ENCODE data around the gene OR4M1.
"Not testable (repeated sequence)": the region's sequence is repeated elsewhere in the genome, so short reads cannot be mapped to it uniquely, and the experiment has no call there.

The OR4M1 gene, protein sequence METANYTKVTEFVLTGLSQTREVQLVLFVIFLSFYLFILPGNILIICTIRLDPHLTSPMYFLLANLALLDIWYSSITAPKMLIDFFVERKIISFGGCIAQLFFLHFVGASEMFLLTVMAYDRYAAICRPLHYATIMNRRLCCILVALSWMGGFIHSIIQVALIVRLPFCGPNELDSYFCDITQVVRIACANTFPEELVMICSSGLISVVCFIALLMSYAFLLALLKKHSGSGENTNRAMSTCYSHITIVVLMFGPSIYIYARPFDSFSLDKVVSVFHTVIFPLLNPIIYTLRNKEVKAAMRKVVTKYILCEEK

DNA sequence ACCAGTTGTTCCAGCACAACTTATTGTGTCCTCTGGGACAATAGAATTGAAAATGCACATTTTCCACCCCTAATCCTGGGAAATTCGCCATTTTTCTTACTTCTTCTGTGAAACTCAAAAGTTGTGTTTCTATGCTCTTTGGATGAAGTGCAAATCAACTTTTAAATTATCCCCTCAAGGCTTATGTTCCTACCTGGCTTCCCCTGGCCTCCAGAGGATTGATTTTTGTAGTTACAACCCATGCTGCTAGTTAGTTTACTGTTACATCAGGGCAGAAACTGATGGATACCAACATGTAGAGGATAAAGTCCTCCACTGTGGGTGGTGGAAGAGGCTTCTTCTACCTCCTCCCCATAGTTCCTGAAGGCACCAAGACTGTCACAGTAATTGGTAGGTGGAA lies at the start of gene OR4M1:
TSS of gene OR4M1 (plus strand) at position 301 of the 400 bp plus-strand sequence. CDS start 6,819 bp downstream, outside the sequence.
- not testable (repeated sequence) for H3K36me3 Mint-ChIP-seq; H3K4me3 Mint-ChIP-seq; H3K4me1 Mint-ChIP-seq (ENCODE audit: low read depth); H3K27me3 Mint-ChIP-seq; H3K9me3 Mint-ChIP-seq (ENCODE audit: low read depth); H3K27ac Mint-ChIP-seq

- H3K27ac Mint-ChIP-seq: no peak overlapping the region
- no peaks in the 10 kb centered on the region for H3K36me3 Mint-ChIP-seq
These were observed 43.9 kb upstream of the OR4M1 start for GRCh38 chr14:19729359-19729758.

DNA sequence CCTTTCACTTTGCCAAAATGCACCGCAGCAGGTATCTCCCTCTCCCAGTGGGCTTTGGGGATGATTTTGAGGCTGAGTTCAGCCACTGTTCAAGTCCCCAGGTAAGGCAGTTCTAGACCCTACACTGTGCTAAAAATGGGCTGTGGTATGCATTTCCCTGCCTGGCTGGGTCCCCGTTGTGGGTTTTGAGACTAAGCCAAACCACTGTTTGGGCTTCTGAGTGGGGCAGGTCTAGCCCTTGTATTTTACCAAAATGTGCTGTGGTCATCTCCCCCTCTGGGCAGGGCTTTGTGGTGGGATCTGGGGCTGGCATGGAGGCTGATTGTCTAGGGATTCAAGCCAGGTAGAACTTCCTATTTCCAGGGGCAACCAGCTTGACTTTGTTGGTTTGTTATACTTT lies 43.5 kb upstream of the OR4M1 start:
- Mint-ChIP-seq H3K36me3 (no peaks in the 10 kb centered on the region), H3K4me3 (no peak overlapping the region), H3K27me3 (peaks cover 3% of the 10 kb centered on the region), H3K9me3 (ENCODE audit: low read depth) (peaks cover 15% of the 10 kb centered on the region), H3K4me1 (ENCODE audit: low read depth) (no peaks in the 10 kb centered on the region), H3K27ac (no peak overlapping the region)

More at GRCh38 chr14:19729359-19729758, 43.9 kb upstream of the OR4M1 start:
- Mint-ChIP-seq H3K9me3 (ENCODE audit: low read depth) (peaks cover 15% of the 10 kb centered on the region), H3K4me3 (no peak overlapping the region), H3K27me3 (peaks cover 3% of the 10 kb centered on the region), H3K4me1 (ENCODE audit: low read depth) (no peaks in the 10 kb centered on the region)

- peaks cover 15% of the 10 kb centered on the region for H3K9me3 Mint-ChIP-seq (ENCODE audit: low read depth)
- H3K4me1 Mint-ChIP-seq (ENCODE audit: low read depth); H3K27me3 Mint-ChIP-seq; H3K27ac Mint-ChIP-seq; H3K36me3 Mint-ChIP-seq; H3K4me3 Mint-ChIP-seq: not testable (repeated sequence)
These were observed 39.4 kb upstream of the OR4M1 start for GRCh38 chr14:19733893-19734292.

- no peak within 1 kb of the TSS for H3K4me3 Mint-ChIP-seq
These were observed 30.0 kb upstream of the OR4M1 start, which contains the start of gene OR4Q3 for GRCh38 chr14:19743256-19743655. Gene OR4Q3 (plus strand): TSS chr14:19743571.

GRCh38 chr14:19752316-19752715 lies 21.0 kb upstream of the OR4M1 start:
- H3K36me3 Mint-ChIP-seq: not testable (repeated sequence)

More at GRCh38 chr14:19743256-19743655, 30.0 kb upstream of the OR4M1 start, which contains the start of gene OR4Q3:
- no peaks in the 10 kb centered on the region for H3K4me1 Mint-ChIP-seq (ENCODE audit: low read depth)
- peaks cover 2% of the 10 kb centered on the region for H3K36me3 Mint-ChIP-seq
- no peak within 1 kb of the TSS for H3K27ac Mint-ChIP-seq
- H3K9me3 Mint-ChIP-seq (ENCODE audit: low read depth): peaks cover 16% of the 10 kb centered on the region
- H3K27me3 Mint-ChIP-seq: peaks cover 9% of the 10 kb centered on the region

DNA sequence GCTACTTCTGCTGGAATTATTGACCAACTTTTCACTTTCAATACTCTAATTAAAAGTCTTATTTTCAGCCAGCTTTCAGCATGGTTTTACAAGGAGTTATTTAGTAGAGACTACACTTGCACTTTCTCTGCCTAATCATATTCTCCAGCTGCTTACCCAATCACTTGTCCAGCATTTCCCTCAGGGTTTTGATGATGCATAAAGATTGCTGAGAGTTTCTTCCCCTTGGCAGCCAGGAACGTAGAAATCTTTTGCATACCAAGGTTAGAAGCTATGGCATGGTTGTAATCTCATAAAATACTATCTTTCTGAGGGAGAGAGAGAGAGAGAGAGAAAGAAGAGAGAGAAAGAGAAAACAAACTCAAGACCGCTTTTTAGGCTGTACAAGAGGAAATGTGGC lies 19.1 kb upstream of the OR4M1 start:
- Mint-ChIP-seq H3K27ac (no peak overlapping the region), H3K4me1 (ENCODE audit: low read depth) (no peaks in the 10 kb centered on the region), H3K9me3 (ENCODE audit: low read depth) (peaks cover 5% of the 10 kb centered on the region), H3K4me3 (no peak overlapping the region), H3K36me3 (no peaks in the 10 kb centered on the region), H3K27me3 (no peaks in the 10 kb centered on the region)

More at GRCh38 chr14:19752316-19752715, 21.0 kb upstream of the OR4M1 start:
- H3K27me3 Mint-ChIP-seq; H3K4me3 Mint-ChIP-seq; H3K27ac Mint-ChIP-seq; H3K4me1 Mint-ChIP-seq (ENCODE audit: low read depth); H3K9me3 Mint-ChIP-seq (ENCODE audit: low read depth): not testable (repeated sequence)

DNA sequence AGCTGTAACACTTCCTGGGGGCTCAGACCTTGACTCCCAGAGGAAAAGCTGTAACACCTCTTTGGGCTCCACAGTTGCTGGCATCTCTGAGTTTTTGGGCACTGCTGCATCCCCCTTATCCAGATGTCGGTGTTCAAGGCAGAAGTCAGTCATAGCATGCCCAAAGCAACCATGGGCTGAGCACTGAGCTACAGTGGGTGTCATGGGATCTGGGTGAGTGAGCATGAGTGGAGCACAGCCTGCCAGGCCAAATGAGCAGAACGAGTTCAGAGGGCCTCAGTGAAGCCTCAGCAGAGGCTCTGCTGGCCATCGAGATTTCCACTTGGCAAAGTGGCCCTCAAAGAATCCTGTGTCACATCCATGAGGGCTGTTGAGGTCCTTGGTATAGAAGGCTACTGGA lies 1.8 kb upstream of the OR4M1 start:
- H3K4me1 Mint-ChIP-seq (ENCODE audit: low read depth); H3K27me3 Mint-ChIP-seq; H3K36me3 Mint-ChIP-seq; H3K4me3 Mint-ChIP-seq; H3K27ac Mint-ChIP-seq: not testable (repeated sequence)
- peaks cover 11% of the 10 kb centered on the region for H3K9me3 Mint-ChIP-seq (ENCODE audit: low read depth)

DNA sequence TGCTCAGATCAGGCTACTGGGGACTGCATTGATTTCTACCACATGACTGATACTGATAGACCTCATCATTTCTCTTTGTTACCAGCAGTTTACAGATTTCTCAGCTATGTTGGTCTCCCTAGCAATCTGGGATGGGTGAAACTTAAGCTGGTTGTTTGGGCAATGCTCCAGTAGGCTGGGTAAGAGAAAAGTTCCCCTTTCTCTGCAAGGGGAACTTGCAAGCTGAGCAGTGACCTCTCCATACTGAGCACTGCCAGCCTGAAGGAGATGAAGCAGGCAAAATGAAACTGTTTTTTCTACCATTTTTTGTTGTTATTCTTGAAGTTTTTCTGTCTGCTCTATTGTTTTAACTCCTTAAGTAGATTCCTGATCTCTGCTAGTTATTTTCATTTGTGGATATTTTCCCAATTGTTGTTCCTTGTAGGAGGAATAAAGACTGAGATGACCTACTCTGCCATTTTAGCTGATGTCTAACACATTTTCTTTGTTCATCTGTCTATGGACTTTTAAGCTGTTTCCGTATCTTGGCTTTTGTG lies 1.3 kb upstream of the OR4M1 start:
- H3K27me3 Mint-ChIP-seq: no peaks in the 10 kb centered on the region

GRCh38 chr14:19772454-19772853 lies 850 bp upstream of the OR4M1 start:
- not testable (repeated sequence) for H3K4me3 Mint-ChIP-seq; H3K27ac Mint-ChIP-seq; H3K27me3 Mint-ChIP-seq; H3K36me3 Mint-ChIP-seq; H3K4me1 Mint-ChIP-seq (ENCODE audit: low read depth); H3K9me3 Mint-ChIP-seq (ENCODE audit: low read depth)

More for the DNA sequence above, 1.3 kb upstream of the OR4M1 start:
- no peaks in the 10 kb centered on the region for H3K4me1 Mint-ChIP-seq (ENCODE audit: low read depth)
- H3K9me3 Mint-ChIP-seq (ENCODE audit: low read depth): peaks cover 8% of the 10 kb centered on the region
- no peak overlapping the region for H3K4me3 Mint-ChIP-seq
- no peaks in the 10 kb centered on the region for H3K36me3 Mint-ChIP-seq
- H3K27ac Mint-ChIP-seq: no peak overlapping the region

GRCh38 chr14:19775587-19775986 lies 2.3 kb downstream of the OR4M1 start:
- H3K27ac Mint-ChIP-seq: no peak overlapping the region
- H3K4me1 Mint-ChIP-seq (ENCODE audit: low read depth): no peaks in the 10 kb centered on the region
- H3K36me3 Mint-ChIP-seq: no peaks in the 10 kb centered on the region
- H3K4me3 Mint-ChIP-seq: no peak overlapping the region
- no peaks in the 10 kb centered on the region for H3K27me3 Mint-ChIP-seq
- H3K9me3 Mint-ChIP-seq (ENCODE audit: low read depth): peaks cover 8% of the 10 kb centered on the region

DNA sequence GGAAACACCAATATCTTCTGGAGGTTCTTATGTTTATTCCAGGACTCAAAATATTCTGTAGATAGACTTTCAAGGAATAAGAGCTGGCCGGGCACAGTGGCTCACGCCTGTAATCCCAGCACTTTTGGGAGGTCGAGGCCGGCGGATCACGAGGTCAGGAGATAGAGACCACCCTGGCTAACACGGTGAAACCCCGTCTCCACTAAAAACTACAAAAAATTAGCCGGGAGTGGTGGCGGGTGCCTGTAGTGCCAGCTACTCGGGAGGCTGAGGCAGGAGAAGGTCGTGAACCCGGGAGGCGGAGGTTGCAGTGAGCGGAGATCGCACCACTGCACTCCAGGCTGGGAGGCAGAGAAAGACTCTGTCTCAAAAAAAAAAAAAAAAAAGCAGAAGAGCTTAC lies 12.5 kb downstream of the OR4M1 start:
- not testable (repeated sequence) for H3K27me3 Mint-ChIP-seq; H3K4me1 Mint-ChIP-seq (ENCODE audit: low read depth); H3K9me3 Mint-ChIP-seq (ENCODE audit: low read depth); H3K27ac Mint-ChIP-seq; H3K36me3 Mint-ChIP-seq; H3K4me3 Mint-ChIP-seq

DNA sequence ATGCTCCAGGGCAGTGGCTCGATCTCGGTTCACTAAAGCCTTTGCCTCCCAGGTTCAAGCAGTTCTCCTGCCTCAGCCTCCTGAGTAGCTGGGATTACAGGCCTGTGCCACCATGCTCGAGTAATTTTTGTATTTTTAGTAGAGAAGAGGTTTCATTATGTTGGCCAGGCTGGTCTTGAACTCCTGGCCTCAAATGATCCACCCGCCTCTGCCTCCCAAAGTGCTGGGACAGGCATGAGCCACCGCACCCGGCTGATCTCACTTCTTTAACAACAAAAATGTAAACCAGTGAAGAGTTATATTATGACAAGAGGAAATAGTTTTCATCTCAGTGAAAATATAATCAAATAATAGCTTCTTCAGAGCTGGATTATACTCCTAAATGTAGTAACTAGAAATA lies 14.0 kb downstream of the OR4M1 start:
- H3K4me1 Mint-ChIP-seq (ENCODE audit: low read depth); H3K27me3 Mint-ChIP-seq; H3K9me3 Mint-ChIP-seq (ENCODE audit: low read depth); H3K4me3 Mint-ChIP-seq; H3K27ac Mint-ChIP-seq; H3K36me3 Mint-ChIP-seq: not testable (repeated sequence)

GRCh38 chr14:19788150-19788549 lies 14.8 kb downstream of the OR4M1 start:
- not testable (repeated sequence) for H3K36me3 Mint-ChIP-seq; H3K4me1 Mint-ChIP-seq (ENCODE audit: low read depth); H3K27ac Mint-ChIP-seq; H3K27me3 Mint-ChIP-seq; H3K9me3 Mint-ChIP-seq (ENCODE audit: low read depth); H3K4me3 Mint-ChIP-seq

- H3K36me3 Mint-ChIP-seq; H3K4me3 Mint-ChIP-seq; H3K9me3 Mint-ChIP-seq (ENCODE audit: low read depth): not testable (repeated sequence)
These were observed 23.3 kb downstream of the OR4M1 start for GRCh38 chr14:19796520-19797108.

GRCh38 chr14:19799880-19800279 lies 26.6 kb downstream of the OR4M1 start:
- no peaks in the 10 kb centered on the region for H3K27me3 Mint-ChIP-seq
- no peaks in the 10 kb centered on the region for H3K4me1 Mint-ChIP-seq (ENCODE audit: low read depth)
- no peak overlapping the region for H3K4me3 Mint-ChIP-seq
- no peaks in the 10 kb centered on the region for H3K36me3 Mint-ChIP-seq
- H3K9me3 Mint-ChIP-seq (ENCODE audit: low read depth): peaks cover 5% of the 10 kb centered on the region
- no peak overlapping the region for H3K27ac Mint-ChIP-seq

More at GRCh38 chr14:19796520-19797108, 23.3 kb downstream of the OR4M1 start:
- H3K4me1 Mint-ChIP-seq (ENCODE audit: low read depth); H3K27me3 Mint-ChIP-seq; H3K27ac Mint-ChIP-seq: not testable (repeated sequence)

Measured in activated naive CD8-positive, alpha-beta T cell (primary cell).